Stomach (tissue), 4 donors: ENCODE measurements around the gene DGLUCY.

Experiments used
- CTCF ChIP-seq, 7 experiments: fragments of 450-650 bp in 4 of 7; fragments of 200-600 bp in 3 of 7; sonication (generic) in 3 of 7; IDR thresholded peaks; one replicate each; pipeline ENCODE4 v1.5.1; 2016 to 2019; ENCODE audit warnings: antibody characterized with exemption in 7 of 7, control low read depth in 2 of 7, mild to moderate bottlenecking in 1 of 7
- EP300 ChIP-seq: sonication (generic); formaldehyde crosslinking; IDR thresholded peaks from one replicate; pipeline ENCODE4 v1.6.1; 2017; ENCODE audit warnings: antibody characterized with exemption
- POLR2AphosphoS5 ChIP-seq, 3 donors: sonication (generic); formaldehyde crosslinking; IDR thresholded peaks; one replicate each; pipeline ENCODE4 v1.6.1; 2016; ENCODE audit warnings: antibody characterized with exemption in 3 of 3

GRCh38 chr14:91258011-91258618 is 144.2 kb downstream of the DGLUCY start:
- TF ChIP-seq CTCF (IDR thresholded peaks at IDR 0.05) (no peak), POLR2AphosphoS5 (IDR thresholded peaks at IDR 0.05) (peak; percentile 34 to 73 (median 37)), EP300 (no peak)
